CD4-positive, alpha-beta T cell treated with Interleukin-15 for 1 hour (primary cell): ENCODE measurements around the gene MAPK10.

Experiments
- DNase-seq: peaks from one replicate; pipeline ENCODE4 v3.0.0-alpha.2; 2020

MAPK10 gene

DNA sequence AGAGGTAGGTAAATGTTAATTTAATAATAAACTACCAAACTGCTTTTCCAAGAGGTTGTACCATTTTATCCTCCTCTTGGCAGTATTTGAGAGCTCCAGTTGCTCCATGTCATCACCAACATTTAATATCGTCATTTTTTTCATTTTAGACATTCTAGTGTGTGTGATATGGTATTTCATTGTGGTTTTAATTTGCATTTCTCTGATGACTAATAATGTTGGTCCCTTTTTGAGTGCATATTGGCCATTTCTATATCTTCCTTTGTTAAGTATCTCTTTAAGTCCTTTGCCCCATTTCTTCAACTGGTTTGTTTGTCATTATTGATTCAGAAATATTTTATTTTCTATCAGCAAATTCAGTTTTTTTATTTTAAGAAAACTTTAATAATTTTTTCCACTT lies 88.8 kb downstream of the MAPK10 start:
- no peak for DNase-seq

DNA sequence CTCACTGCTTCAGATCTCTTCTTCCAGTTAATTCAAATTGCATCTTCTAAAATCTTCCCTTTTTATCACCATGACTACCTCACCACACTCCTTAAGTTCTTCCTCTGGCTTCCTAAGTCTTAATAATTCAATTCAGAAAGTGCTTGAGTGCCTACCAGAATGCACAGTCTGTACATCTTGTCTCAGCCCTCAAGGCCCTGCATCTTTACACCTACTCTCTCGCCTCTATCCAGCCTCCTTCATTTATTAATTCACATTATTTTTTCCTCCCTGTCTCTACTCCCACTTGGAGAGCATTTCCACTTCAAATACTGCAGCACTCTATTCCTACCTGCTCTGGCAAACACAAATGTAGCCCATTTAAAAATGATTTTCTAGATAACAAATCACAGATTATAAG lies 90.5 kb downstream of the MAPK10 start:
- DNase-seq: no peak

DNA sequence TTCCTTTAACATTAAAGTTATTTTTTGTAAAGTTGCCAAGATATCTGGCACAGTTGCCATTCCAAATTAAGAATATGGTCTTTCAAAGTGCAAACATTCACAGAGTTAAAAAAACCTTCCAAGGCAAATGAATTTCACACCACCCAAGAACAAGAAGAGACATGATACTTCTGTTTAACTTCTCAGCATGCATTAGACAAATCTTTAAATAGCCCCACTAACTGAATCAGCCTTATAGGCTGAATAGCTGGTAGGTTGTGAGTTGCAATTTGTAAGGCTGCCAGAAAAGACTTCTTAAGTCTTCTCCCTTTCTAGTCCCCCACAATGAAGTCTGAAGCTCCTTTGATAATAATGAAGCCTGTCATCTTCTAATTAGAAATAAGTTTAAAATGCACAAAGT lies 95.6 kb downstream of the MAPK10 start:
- DNase-seq: no peak

- no peak for DNase-seq
Observed at GRCh38 chr4:86261636-86262035, 98.2 kb downstream of the MAPK10 start.

- no peak for DNase-seq
Observed at GRCh38 chr4:86256086-86256485, 103.8 kb downstream of the MAPK10 start.

- no peak for DNase-seq
Observed at GRCh38 chr4:86250619-86251018, 109.2 kb downstream of the MAPK10 start.

GRCh38 chr4:86250006-86250405 lies 109.8 kb downstream of the MAPK10 start:
- no peak for DNase-seq

DNA sequence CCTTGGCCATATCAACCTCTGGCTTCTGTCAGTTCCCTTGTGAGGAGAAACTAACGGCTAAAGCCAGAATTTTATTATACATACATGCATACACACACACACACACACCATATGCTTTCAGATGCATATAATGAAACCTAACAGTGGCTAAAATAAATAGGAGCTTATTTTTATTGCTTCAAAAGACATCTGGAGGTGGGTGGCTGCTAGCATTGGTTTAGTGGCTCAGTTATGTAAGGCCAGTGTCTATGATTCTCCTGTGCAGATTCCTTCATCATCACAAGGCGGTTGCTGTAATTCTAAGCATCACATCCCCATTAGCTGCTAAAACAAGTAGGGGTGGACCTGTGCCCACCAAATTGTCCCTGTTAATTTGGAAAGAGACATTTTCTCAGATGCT lies 110.8 kb downstream of the MAPK10 start:
- DNase-seq: no peak

- DNase-seq: no peak
Observed at GRCh38 chr4:86247906-86248305, 111.9 kb downstream of the MAPK10 start.

DNA sequence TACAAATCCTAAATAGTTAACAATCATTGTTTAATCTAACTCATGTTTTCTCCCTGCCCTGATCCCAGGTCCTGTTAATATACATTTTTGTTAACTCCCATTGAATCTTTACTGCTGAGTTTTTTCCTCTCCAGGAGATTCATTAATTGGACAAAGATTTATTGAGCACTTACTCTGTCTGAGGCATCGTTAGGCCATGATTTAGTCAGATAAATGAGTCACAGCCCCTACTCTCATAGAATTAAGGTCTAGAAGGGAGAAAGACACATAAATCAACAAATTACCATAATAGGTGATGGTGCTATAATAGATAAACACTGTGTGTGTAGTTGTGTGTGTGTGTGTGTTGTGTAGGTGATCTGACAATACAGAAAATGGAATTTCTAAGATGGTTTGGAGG lies 112.5 kb downstream of the MAPK10 start:
- no peak for DNase-seq

- no peak for DNase-seq
Observed at GRCh38 chr4:86243750-86244149, 116.1 kb downstream of the MAPK10 start.

DNA sequence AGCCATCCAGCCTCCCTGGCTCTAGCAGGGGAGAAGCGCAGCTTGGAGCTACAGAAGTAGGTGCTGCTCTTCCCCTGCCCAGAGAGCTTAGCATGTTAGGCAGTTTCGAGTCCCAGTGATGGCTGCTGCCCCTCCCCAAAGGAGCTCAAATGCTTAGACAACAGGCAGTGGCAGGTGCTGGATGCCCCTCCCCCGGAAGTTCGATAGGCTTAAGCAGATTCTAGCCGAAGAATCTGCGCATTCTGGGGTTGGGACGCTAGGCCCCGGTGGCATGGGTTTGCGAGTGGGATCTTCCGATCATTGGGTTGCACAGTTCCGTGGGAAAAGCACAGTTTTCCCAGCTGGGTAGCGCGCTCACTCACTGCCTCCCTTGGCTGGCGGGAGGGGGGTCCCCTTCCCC lies 117.2 kb downstream of the MAPK10 start:
- DNase-seq: no peak

DNA sequence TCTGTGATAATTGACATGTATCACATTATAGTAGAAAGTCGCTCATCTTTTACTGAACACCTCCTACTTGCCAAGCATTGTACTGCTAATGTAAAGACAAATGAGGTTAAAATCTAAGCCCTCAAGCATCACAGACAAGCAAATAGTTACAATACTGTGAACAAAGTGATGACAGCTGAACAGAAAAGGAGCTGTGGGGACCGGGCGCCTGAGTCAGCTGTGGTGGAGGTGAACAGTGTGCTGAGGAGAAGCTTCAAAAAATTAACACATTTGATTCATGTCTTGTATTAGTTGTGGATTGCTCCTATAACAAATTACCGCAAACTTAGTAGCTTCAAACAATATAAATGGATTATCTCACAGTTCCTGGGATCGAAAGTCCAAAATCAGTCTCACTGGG lies 124.3 kb downstream of the MAPK10 start:
- DNase-seq: no peak

- no peak for DNase-seq
Observed at GRCh38 chr4:86233681-86234080, 126.2 kb downstream of the MAPK10 start.

DNA sequence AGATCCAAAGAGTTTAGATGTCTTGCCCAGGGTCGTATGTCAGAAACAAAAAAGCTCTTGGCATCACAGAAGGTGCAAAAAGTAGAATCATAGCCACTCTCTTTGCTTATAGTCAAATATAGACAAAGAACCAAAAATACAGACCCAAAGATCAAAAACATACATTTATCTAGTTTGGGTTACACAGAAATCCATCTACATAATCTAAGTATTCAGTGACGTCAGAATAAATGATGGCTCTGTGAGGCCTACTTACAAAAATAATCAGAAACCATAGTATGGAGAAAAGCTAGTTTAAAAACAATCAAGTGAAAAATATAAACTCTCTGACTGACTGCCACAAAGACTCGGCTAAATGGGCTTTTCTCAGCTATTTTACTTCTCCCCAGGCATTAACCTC lies 126.8 kb downstream of the MAPK10 start:
- DNase-seq: no peak

DNA sequence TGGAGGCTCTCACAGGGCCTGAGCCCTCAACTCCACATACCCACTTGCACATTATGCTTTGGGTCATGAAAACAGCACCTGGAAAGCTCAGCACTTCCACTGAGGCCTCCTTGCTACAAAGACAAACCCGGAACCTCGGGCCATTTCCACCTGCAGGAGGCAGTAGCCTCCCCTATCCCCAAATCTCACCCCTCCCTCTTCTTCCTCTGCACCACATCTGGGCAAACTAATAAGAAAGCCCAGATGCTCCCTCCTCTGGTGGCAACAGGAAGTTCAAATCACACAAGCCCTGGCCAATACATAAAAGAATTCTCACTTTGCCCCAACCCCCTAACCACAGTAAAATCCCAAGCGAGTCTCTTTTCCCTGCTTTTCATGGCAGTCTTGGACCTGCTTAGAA lies 136.4 kb downstream of the MAPK10 start:
- no peak for DNase-seq

DNA sequence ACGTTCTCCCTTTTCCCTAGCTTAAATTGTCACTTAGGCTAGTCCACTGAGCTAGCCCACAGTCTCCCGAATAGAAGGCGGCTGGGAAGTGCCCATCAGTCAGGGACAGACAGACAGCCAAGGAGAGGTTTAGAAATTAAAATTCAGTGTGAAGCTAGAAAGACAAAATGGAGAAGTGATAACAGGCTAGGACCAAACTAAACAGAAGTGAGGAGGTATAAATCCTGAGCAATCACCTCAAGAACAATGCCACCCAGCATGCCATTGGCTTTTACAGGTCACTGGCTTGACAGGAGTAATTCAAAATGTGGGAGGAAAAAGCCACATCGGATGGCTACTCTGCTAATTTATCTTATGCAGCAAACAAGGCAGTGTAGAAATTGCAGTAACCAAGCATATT lies 138.9 kb downstream of the MAPK10 start:
- no peak for DNase-seq

- no peak for DNase-seq
Observed at GRCh38 chr4:86220121-86220520, 139.7 kb downstream of the MAPK10 start.

DNA sequence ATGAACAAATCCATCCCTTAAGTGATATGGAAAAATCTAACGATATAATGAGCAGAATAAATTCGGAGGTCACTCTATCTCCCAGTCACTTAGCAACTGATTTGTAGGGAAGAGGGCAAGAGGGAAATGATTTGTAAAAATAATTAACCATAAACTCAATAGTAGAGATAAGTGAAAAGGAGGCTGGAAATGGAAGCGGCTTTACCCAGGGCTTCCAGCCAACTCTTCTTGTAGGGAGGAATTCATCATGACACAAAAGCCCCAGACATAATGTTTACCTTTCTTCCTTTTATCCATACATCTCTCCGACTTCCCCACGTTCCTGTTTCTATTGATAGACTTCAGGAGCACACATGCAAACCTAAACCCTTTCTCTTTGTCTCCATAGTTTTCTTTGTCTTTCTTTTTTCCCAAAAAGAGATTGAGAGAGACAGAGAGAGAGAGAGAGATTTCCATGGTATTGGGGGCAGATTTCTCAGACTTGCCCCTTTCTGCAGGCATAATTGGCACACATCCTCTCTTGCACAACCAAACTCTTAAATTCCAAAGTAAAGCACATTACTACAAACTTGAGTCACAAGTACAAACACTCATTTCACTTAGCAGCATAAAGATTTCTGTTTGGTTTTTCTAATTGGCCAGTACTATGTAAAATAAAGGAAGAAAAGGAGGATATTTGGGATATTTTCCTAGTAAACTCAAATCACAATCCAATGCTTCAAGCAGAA lies 140.9 kb downstream of the MAPK10 start:
- DNase-seq: no peak

DNA sequence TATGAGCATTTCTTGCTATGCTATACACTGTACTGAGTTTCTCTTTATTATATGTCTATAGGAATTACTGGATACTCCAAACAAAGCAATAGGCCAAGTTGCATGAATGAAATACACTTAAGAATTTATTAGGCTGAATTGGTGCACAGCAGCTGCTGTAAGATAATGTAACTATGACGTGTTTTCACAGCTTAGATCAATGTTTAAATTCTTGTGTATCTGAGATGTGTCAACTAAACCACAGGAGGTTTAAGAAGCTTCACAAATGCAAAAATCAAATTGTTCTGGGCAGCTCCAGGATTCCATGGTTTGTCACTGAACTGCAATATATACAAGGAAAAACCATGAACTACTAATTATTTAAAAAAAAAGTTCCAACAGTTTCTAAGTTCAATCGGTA lies 156.7 kb downstream of the MAPK10 start:
- DNase-seq: no peak

DNA sequence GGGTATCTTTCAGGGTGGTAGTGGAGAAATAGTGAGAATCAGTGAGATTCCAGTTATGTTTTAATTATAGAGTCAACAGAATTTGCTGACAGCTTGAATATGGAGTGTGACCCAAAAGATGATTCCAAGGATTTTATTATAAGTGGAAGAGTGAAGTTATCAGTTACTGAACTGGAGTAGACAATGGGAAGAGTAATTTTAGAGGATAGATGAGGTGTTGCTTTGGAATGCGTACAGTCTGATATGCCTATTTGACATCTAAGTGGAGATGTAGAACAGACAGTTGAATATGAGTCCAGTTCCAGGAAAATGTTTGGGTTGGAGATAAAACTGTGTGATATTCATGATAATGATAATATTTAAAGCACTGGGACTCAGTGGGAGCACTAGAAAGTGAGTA lies 174.2 kb downstream of the MAPK10 start:
- no peak for DNase-seq

- DNase-seq: no peak
Observed at GRCh38 chr4:86184901-86185285, 175.0 kb downstream of the MAPK10 start.

DNA sequence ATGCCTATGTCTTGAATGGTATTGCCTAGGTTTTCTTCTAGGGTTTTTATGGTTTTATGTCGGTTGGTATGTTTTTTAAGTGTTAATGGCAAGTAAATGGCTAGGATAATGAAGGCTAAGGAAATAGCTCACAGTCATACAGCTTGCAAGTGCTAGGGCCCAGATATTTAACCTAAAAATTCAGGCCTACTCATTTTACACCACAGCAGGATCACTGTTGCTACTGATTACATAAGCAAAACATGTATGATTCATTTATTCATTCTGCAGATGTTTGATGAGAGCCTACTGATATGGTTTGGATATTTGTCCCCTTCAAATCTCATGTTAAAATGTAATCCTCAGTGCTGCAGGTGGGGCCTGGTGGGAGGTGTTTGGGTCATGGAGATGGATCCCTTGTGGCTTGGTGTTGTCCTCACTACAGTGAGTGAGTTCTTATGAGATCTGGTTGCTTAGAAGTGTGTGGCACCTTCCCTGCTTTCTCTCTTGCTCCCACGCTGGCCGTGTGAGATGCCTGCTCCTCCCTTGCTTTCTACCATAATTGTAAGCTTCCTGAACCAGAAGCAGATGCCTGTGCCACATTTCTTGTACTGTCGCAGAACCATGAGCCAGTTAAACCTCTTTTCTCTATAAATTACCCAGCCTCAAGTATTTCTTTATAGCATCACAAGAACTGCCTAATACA lies 175.5 kb downstream of the MAPK10 start:
- no peak for DNase-seq

- no peak for DNase-seq
Observed at GRCh38 chr4:86181585-86181984, 178.3 kb downstream of the MAPK10 start.

- DNase-seq: no peak
Observed at GRCh38 chr4:86178211-86178610, 181.6 kb downstream of the MAPK10 start.
